IgD-negative memory B cell (primary cell): ENCODE results near the gene ASXL3. TPM values are rescaled to one million over a fixed set of nuclear protein-coding genes. Genes with fewer than 3 reads are reported as not detected.
A peak's percentile ranks its signal among the peaks of the same experiment; 100 is the strongest.

Source experiments
- H3K27ac Mint-ChIP-seq, 3 donors: one replicate each; pipeline ENCODE4 v1.8.0; 2020 to 2022; ENCODE audit warnings: mild to moderate bottlenecking in 3 of 3, mixed read lengths in 3 of 3, moderate library complexity in 1 of 3
- H3K27me3 Mint-ChIP-seq: one replicate; pipeline ENCODE4 v1.8.0; 2021; ENCODE audit warnings: mixed read lengths
- H3K36me3 Mint-ChIP-seq: one replicate; pipeline ENCODE4 v1.8.0; 2020; ENCODE audit warnings: mild to moderate bottlenecking, mixed read lengths
- H3K4me1 Mint-ChIP-seq, 3 donors: one replicate each; pipeline ENCODE4 v1.8.0; 2020 to 2022; ENCODE audit warnings: mixed read lengths in 3 of 3, mild to moderate bottlenecking in 1 of 3
- H3K4me3 Mint-ChIP-seq, 4 donors: one replicate each; pipeline ENCODE4 v1.8.0; 2020 to 2022; ENCODE audit warnings: mild to moderate bottlenecking in 4 of 4, mixed read lengths in 4 of 4, moderate library complexity in 3 of 4
- H3K9me3 Mint-ChIP-seq, 3 donors: one replicate each; pipeline ENCODE4 v1.8.0; 2020 to 2021; ENCODE audit warnings: mixed read lengths in 3 of 3, mild to moderate bottlenecking in 1 of 3
- polyA plus RNA-seq: library from polyadenylated mRNA; unstranded; fragments of 300-500 nt; fragmentation: Illumina TruSeq; gene quantifications from one replicate; pipeline ENCODE4 v1.2.3, GENCODE V29; 2021

The ASXL3 gene
- polyA plus RNA-seq, 1 donor from 2014 or later: not detected

DNA sequence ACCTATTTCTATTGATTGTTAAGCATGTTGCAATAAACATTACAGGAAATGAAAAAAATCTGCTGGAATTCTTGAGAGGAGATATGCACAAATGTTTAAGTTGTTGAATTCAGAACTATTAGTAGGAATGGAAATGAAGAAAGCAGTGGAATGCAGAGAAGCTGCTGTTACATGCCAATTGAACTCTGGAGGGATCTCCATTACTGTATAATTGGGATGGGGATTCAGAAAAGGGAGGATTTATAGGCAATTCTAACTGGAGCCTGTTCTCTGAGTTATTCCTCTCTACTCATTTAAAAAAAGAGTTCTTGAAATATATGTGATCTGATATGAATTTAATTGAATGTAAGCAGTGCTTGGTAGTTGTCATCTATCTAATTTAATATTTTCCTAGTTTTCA is 2.6 kb upstream of the ASXL3 start:
- peaks cover 0 to 4% (median 3%) of the 10 kb centered on the region in 3 donors for H3K4me1 Mint-ChIP-seq
- no peaks in the 10 kb centered on the region for H3K36me3 Mint-ChIP-seq
- H3K4me3 Mint-ChIP-seq: no peak overlapping the region
- H3K27me3 Mint-ChIP-seq: peaks cover 16% of the 10 kb centered on the region
- H3K27ac Mint-ChIP-seq: no peak overlapping the region
- peaks cover 0 to 5% (median 0%) of the 10 kb centered on the region in 3 donors for H3K9me3 Mint-ChIP-seq

DNA sequence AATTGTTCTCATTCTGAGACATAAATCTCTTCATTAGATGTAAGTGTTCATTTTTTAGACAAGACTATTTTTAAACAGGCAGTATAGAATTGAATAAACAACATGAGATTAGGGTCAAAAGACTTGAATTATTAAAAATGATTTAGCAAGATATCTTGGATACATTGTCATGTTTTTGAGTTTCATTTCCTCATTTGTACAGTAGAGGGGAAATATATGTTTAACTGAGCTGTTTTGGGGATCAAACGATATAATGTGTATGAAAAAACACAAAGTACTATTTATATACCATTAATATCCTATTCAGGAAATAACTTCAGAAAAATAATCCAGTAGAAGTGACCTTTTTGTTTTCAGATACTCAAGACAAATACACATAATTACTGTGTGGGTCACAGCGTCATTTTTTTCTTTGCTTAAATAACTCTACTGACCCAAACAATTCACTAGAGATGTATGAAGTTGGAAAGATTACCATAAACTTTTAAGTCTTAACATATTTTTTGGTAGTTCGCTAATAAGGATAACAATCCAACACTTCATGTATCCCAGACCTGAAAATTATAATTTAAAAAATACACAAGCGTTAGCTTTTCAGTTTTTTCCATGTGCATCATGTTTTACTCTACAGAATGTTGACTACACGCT is 896 bp upstream of the ASXL3 start:
- peak overlapping the region in 3 of 4 donors; percentile 41 to 74 (median 71) for H3K4me3 Mint-ChIP-seq

DNA sequence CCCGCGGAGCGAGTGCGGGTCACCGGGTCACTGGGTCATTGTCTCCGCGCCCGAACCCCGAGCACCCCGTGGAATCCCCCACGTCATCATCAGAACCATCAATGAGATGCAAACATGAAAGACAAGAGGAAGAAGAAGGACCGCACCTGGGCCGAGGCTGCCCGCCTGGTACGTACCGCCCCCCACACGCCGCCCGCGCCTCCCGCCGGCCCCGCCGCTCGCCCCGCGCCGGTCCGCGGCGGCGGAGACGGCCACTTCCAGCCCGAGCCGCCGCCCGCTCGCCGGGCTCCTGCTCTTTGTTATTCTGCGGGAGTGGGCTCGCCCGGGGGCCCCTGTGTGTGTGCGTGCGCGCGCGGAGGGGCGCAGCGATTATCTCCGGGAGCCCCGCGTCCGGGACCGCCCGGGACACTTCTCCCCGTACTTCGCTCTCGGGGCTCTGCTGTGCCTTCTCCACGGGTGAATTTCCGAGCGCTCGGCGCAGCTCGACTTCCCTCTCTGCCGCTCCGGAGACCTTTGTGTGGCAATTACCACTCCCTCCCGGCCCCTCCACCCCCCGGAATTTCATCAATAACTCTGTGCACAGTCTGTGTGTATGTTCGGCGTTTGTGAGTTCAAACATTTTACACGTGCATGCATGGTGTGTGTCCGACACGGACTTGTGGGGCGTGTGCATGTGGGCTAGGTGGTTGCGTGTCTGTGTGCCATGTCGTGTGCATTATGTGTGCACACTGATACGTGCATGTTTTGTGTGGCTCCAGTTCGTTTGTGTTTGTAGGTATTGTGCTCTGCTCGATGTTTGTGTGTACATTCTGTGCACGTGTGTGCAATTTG is 714 bp downstream of the ASXL3 start:
- Mint-ChIP-seq H3K9me3 (peaks cover 0 to 5% (median 0%) of the 10 kb centered on the region in 3 donors), H3K36me3 (no peaks in the 10 kb centered on the region), H3K27ac (no peak overlapping the region), H3K4me3 (peak overlapping the region in 1 of 4 donors; percentile 72), H3K4me1 (peaks cover 0 to 4% (median 3%) of the 10 kb centered on the region in 3 donors), H3K27me3 (peaks cover 17% of the 10 kb centered on the region)

More for the DNA sequence above, 896 bp upstream of the ASXL3 start:
- H3K4me1 Mint-ChIP-seq: peaks cover 0 to 4% (median 3%) of the 10 kb centered on the region in 3 donors
- no peak overlapping the region for H3K27ac Mint-ChIP-seq
- H3K27me3 Mint-ChIP-seq: peaks cover 16% of the 10 kb centered on the region
- H3K36me3 Mint-ChIP-seq: no peaks in the 10 kb centered on the region
- H3K9me3 Mint-ChIP-seq: peaks cover 0 to 5% (median 0%) of the 10 kb centered on the region in 3 donors

GRCh38 chr18:33579349-33580215 is 1.6 kb downstream of the ASXL3 start:
- Mint-ChIP-seq H3K27me3 (peaks cover 17% of the 10 kb centered on the region), H3K9me3 (peaks cover 0 to 8% (median 0%) of the 10 kb centered on the region in 3 donors), H3K4me1 (peaks cover 0 to 4% (median 3%) of the 10 kb centered on the region in 3 donors), H3K36me3 (no peaks in the 10 kb centered on the region), H3K4me3 (no peak overlapping the region), H3K27ac (no peak overlapping the region)

GRCh38 chr18:33580546-33580945 is 2.5 kb downstream of the ASXL3 start:
- H3K36me3 Mint-ChIP-seq: no peaks in the 10 kb centered on the region
- H3K4me1 Mint-ChIP-seq: peaks cover 0 to 4% (median 3%) of the 10 kb centered on the region in 3 donors
- no peak overlapping the region for H3K27ac Mint-ChIP-seq
- H3K27me3 Mint-ChIP-seq: peaks cover 11% of the 10 kb centered on the region
- peaks cover 0 to 8% (median 0%) of the 10 kb centered on the region in 3 donors for H3K9me3 Mint-ChIP-seq
- no peak overlapping the region for H3K4me3 Mint-ChIP-seq

- Mint-ChIP-seq H3K4me1 (peaks cover 0 to 4% (median 3%) of the 10 kb centered on the region in 3 donors), H3K4me3 (peak overlapping the region in 1 of 4 donors; percentile 29), H3K27me3 (peaks cover 9% of the 10 kb centered on the region), H3K9me3 (peaks cover 0 to 8% (median under 1%) of the 10 kb centered on the region in 3 donors), H3K36me3 (no peaks in the 10 kb centered on the region), H3K27ac (no peak overlapping the region)
Measured at GRCh38 chr18:33581856-33582255, 3.8 kb downstream of the ASXL3 start.

DNA sequence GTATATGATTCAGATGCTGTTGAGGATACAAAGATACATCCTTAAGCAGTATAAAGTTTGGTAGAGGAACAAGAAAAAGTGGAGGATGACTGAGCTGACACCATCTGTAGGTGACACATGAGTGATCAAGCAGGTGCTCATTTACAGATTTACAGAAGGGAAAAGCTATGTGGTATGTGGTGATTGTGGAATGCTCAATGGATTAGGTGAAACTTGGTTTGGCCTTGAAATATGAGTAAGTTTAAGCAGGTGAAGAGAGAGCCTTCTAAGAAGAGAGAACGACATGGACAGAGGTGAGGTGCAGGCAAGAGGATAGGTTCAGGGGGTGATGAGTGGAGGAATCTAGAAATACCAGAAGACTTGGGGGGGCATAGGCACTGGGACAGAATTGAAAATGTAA is 5.9 kb downstream of the ASXL3 start:
- no peaks in the 10 kb centered on the region for H3K4me1 Mint-ChIP-seq
- H3K27me3 Mint-ChIP-seq: peaks cover 1% of the 10 kb centered on the region
- H3K27ac Mint-ChIP-seq: no peak overlapping the region

DNA sequence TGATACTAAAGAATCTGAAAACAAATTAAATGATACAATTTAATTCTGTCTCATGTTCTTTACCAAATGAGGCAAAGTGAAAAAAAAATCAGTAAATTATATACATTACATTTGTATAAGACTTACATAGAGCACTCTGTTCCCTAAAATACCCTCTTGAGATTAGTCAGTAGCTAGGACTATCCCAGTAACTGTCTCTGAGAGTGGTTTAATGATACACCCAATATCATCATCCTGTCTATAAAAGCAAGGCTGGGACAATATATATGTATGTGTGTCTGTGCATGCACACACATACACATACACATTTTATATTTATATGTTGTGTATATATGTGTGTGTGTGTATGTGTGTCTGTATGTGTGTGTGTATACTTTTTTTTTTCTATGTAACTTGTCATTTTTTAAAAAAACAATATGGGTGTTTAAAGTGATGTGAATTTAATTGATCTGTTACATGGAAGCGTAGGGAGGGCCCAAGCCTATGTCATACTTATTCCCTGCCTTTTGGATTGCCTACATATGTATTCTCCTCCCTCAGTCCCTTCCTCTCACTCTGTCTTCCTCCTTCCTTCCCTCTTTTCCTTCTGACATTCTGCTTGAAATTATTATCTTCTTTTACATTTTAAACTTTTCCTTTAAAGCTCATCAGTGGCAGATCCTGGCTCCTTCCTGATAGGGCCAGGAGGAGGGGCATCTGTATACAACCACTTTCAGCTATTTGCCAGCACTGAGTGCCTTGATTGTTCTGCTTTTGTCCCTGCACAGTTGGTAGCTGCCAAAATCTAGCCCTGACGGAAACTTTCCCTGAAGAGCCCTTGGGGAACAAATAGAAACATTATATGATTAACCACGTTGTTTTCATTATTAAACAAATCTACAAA is 6.8 kb downstream of the ASXL3 start:
- Mint-ChIP-seq H3K27me3 (peaks cover 1% of the 10 kb centered on the region), H3K27ac (no peak overlapping the region), H3K4me3 (no peak overlapping the region), H3K9me3 (peaks cover 0 to 4% (median 3%) of the 10 kb centered on the region in 3 donors), H3K36me3 (no peaks in the 10 kb centered on the region), H3K4me1 (no peaks in the 10 kb centered on the region)

More for the DNA sequence above, 5.9 kb downstream of the ASXL3 start:
- Mint-ChIP-seq H3K4me3 (no peak overlapping the region), H3K36me3 (no peaks in the 10 kb centered on the region), H3K9me3 (peaks cover 0 to 4% (median 3%) of the 10 kb centered on the region in 3 donors)

- Mint-ChIP-seq H3K27ac (no peak overlapping the region), H3K27me3 (peaks cover 1% of the 10 kb centered on the region), H3K4me3 (no peak overlapping the region), H3K9me3 (peaks cover 0 to 4% (median 3%) of the 10 kb centered on the region in 3 donors), H3K36me3 (no peaks in the 10 kb centered on the region), H3K4me1 (no peaks in the 10 kb centered on the region)
Measured at GRCh38 chr18:33585431-33585775, 7.4 kb downstream of the ASXL3 start.

DNA sequence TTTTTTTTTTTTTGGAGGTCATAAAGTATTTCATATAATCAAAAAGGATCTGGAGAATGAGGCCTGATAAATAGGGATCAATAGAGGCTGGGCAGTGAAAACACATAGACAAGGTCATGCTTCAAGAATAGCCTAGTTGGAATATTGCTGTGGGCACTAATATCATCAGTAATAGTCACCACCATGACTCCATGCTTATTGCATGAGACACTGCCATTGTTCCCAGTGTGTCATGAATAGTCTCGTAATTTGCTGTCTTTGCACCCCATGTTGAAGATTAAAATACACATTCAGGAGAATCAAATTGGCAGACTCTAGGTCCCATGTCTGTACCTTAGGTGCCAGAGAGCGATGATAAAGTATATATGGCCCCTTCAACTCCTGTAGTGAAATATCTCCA is 10.3 kb downstream of the ASXL3 start:
- Mint-ChIP-seq H3K27ac (no peak overlapping the region), H3K4me1 (no peaks in the 10 kb centered on the region), H3K9me3 (peaks cover 3 to 5% (median 5%) of the 10 kb centered on the region in 3 donors), H3K4me3 (no peak overlapping the region), H3K27me3 (peaks cover 1% of the 10 kb centered on the region), H3K36me3 (no peaks in the 10 kb centered on the region)

DNA sequence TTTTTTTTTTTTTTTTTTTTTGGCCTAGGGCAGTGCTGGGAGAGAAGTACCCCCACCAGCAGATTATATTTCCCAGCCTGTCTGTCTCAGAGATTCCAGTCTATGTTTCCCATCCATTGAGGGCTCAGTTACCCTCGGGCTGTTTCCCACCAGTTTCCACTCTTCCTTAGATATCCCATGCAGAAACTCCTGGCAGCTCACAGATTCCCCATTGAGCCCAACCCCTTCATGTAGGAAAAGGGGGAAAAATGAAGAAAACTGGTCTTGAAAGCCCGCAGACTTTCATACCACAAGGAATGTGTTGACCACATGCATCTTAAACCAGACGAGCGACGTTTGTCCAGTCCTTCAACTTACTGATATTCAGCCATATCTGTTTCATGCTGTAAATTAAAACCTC is 15.2 kb downstream of the ASXL3 start:
- no peaks in the 10 kb centered on the region for H3K27me3 Mint-ChIP-seq
- H3K4me1 Mint-ChIP-seq: no peaks in the 10 kb centered on the region
- H3K9me3 Mint-ChIP-seq: peaks cover 0 to 5% (median 4%) of the 10 kb centered on the region in 3 donors
- no peaks in the 10 kb centered on the region for H3K36me3 Mint-ChIP-seq
- no peak overlapping the region for H3K4me3 Mint-ChIP-seq
- no peak overlapping the region for H3K27ac Mint-ChIP-seq

DNA sequence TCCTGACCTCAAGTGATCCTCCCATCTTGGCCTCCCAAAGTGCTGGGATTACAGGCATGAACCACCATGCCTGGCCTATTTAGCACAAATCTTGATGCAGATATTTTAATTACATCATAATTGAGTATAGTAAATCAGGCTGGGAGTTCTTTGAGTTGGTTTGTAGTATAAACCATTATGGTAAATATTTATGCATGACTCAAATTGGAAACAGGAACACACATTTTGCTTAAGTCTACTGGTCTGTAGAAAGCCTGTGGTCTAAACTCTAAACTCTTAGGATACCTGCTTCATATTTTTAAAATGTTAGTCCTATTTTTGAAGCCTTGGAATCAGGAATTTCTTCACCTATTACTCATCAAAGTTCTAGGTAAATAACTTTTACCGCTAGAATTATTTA is 16.8 kb downstream of the ASXL3 start:
- H3K27me3 Mint-ChIP-seq: no peaks in the 10 kb centered on the region
- no peaks in the 10 kb centered on the region for H3K4me1 Mint-ChIP-seq
- H3K4me3 Mint-ChIP-seq: no peak overlapping the region
- no peak overlapping the region for H3K27ac Mint-ChIP-seq
- peaks cover 0 to 5% (median 2%) of the 10 kb centered on the region in 3 donors for H3K9me3 Mint-ChIP-seq
- H3K36me3 Mint-ChIP-seq: no peaks in the 10 kb centered on the region

DNA sequence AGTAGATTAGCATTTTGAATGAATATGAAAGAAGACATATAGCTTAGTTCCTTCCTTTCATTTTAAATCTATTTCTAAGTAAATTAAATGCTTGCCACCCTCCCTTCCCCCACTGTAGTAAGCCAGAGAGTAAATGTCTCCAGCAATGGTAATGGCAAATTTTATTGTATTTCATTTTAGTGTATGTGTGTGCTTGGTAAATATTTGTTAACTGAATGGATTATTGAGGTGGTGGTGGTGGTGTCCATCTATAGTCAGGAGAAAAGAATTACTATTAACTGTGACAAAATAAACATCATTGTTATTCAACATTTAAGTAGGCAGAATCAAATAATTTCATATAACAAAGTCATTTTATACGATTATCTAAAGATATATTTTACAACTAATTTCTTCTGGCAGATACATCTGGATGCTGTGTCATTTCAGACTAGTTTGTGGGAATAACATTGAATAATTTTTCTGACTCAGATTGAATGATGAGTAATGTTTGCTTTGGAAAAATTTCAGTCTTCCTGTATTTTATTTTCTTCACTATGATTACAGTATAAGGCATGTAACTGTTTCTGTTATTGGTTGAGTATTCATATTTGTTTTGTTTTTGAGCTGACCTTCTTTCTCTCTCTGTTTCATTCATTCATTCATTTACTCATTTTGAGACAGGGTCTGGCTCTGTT is 18.3 kb downstream of the ASXL3 start:
- Mint-ChIP-seq H3K4me1 (no peaks in the 10 kb centered on the region), H3K27me3 (no peaks in the 10 kb centered on the region), H3K27ac (no peak overlapping the region), H3K4me3 (no peak overlapping the region), H3K9me3 (peaks cover 0 to 2% (median 0%) of the 10 kb centered on the region in 3 donors), H3K36me3 (no peaks in the 10 kb centered on the region)
